HUES48 (cell line): ENCODE data around the gene ENHO.

ENCODE experiments used
- H3K27ac ChIP-seq: one replicate; pipeline ENCODE4 v1.7.0; 2013; ENCODE audit warnings: low read depth, low read length, inconsistent platforms
- H3K27me3 ChIP-seq: 2 replicates; pipeline ENCODE4 v1.6.1; 2013; ENCODE audit warnings: mild to moderate bottlenecking, low read length; ENCODE audit not compliant: control insufficient read depth, insufficient read depth
- H3K36me3 ChIP-seq: 2 replicates; pipeline ENCODE4 v1.6.1; 2013; ENCODE audit warnings: low read length; ENCODE audit not compliant: control insufficient read depth, insufficient read depth
- H3K4me1 ChIP-seq: 2 replicates; pipeline ENCODE4 v1.6.1; 2013; ENCODE audit warnings: mild to moderate bottlenecking, low read length; ENCODE audit not compliant: control insufficient read depth, insufficient read depth
- H3K4me3 ChIP-seq: 2 replicates; pipeline ENCODE4 v1.5.1; 2013; ENCODE audit warnings: mild to moderate bottlenecking, low read depth, low read length
- H3K9ac ChIP-seq: 2 replicates; pipeline ENCODE4 v1.6.1; 2013; ENCODE audit warnings: mild to moderate bottlenecking, low read depth, low read length, moderate library complexity
- H3K9me3 ChIP-seq: 2 replicates; pipeline ENCODE4 v1.6.1; 2013; ENCODE audit warnings: low read length; ENCODE audit not compliant: control insufficient read depth, insufficient read depth

Gene ENHO

GRCh38 chr9:34522971-34523797, at the start of gene ENHO:
ENHO (minus strand) TSS chr9:34522990; CDS start chr9:34521695, 1,295 bp downstream.
- H3K9ac ChIP-seq: 0 out of 2 replicates have a peak within 1 kb of the TSS, but pooled peaks have one; percentile 0
- H3K27ac ChIP-seq: no peak within 1 kb of the TSS
- H3K9me3 ChIP-seq: no peaks in the 10 kb centered on the region
- H3K36me3 ChIP-seq: no peaks in the 10 kb centered on the region
- H3K4me3 ChIP-seq: peak within 1 kb of the TSS; percentile 70
- H3K27me3 ChIP-seq: peaks cover 31% of the 10 kb centered on the region
- peaks cover 6% of the 10 kb centered on the region for H3K4me1 ChIP-seq

GRCh38 chr9:34572092-34572491, 49.3 kb upstream of the ENHO start:
- H3K36me3 ChIP-seq: no peaks in the 10 kb centered on the region
- H3K4me1 ChIP-seq: peaks cover 26% of the 10 kb centered on the region
- H3K9ac ChIP-seq: no peak overlapping the region
- peaks cover 34% of the 10 kb centered on the region for H3K27me3 ChIP-seq
- H3K27ac ChIP-seq: no peak overlapping the region
- no peaks in the 10 kb centered on the region for H3K9me3 ChIP-seq
- H3K4me3 ChIP-seq: no peak overlapping the region

DNA sequence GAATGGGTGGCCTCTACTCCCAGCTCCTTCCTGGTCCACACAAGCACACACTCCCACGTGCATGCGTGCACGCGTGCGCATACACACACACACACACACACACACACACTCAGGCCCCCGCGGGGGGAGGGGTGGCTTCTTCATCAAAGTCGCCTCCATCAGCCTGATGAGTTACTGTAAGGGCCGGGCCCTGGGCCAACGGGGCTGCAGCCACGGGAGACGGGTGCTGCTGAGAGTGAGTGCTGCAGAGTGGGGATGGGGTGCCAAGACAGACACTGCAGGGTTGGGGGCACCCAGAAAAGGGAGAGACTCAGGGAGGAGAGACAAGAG, 48.7 kb upstream of the ENHO start:
- Histone ChIP-seq H3K27ac (no peak overlapping the region), H3K4me3 (no peak overlapping the region), H3K36me3 (no peaks in the 10 kb centered on the region), H3K27me3 (peaks cover 28% of the 10 kb centered on the region), H3K9me3 (no peaks in the 10 kb centered on the region), H3K9ac (no peak overlapping the region), H3K4me1 (peaks cover 20% of the 10 kb centered on the region)

DNA sequence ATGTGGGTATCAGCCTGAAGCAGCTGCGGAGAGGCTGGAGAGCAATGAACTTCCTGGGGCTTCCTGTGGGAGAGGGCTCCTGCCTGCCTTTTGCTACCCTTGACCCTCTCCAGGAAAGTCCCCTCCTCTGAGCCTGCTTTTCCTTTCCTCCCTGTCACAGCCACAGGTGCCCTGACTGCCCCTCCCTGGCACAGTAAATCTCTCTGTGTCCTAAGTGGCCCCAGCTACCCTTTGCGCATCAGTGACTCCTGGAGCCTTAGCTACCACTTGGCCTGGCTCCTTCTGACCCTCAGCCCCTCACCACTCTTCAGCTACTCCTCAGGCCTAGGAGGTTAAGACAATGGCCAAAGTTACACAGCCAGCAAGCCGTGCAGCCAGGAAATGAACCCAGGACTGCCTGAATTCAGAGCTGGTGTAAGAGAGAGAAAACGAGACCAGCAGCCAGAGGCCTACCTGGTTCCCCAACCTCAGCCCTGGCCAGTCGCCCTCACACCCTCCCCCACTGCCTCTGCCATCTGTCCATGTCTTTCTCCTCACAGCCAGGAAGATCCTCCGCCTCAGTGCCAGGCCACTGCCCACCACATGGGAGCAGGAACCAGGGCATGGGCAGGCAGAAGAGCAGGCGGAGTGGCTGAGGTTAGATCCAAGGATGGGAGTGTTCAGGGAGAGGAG, 48.2 kb upstream of the ENHO start:
- Histone ChIP-seq H3K9me3 (no peaks in the 10 kb centered on the region), H3K36me3 (no peaks in the 10 kb centered on the region), H3K9ac (no peak overlapping the region), H3K27me3 (peaks cover 23% of the 10 kb centered on the region), H3K4me1 (peaks cover 21% of the 10 kb centered on the region), H3K4me3 (no peak overlapping the region), H3K27ac (no peak overlapping the region)

GRCh38 chr9:34570376-34570775, 47.6 kb upstream of the ENHO start:
- no peak overlapping the region for H3K9ac ChIP-seq
- peaks cover 19% of the 10 kb centered on the region for H3K27me3 ChIP-seq
- H3K9me3 ChIP-seq: no peaks in the 10 kb centered on the region
- H3K36me3 ChIP-seq: no peaks in the 10 kb centered on the region
- no peak overlapping the region for H3K27ac ChIP-seq
- peaks cover 25% of the 10 kb centered on the region for H3K4me1 ChIP-seq
- no peak overlapping the region for H3K4me3 ChIP-seq

DNA sequence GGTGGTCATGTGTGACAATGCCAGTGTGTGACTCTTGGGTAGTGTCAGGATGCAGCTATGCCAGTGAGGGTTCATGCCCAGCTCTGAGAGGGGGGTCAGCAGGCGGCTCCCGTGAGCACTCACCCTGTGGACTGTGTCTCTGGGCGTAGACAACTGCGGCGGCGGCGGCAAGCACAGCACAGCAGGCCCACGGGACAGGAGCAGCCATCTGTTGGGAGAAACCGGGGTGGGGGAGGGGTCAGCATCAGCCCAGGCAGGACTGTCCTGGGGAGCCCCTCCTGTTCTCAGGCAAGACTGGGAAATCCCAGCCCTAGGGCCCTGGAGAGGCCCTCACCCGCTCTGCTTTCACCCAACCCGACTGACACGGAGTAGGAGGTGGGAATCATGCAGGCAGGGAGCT, 46.0 kb upstream of the ENHO start:
- Histone ChIP-seq H3K4me3 (no peak overlapping the region), H3K27ac (no peak overlapping the region), H3K27me3 (peaks cover 12% of the 10 kb centered on the region), H3K9me3 (no peaks in the 10 kb centered on the region), H3K9ac (no peak overlapping the region), H3K4me1 (peaks cover 21% of the 10 kb centered on the region), H3K36me3 (no peaks in the 10 kb centered on the region)

DNA sequence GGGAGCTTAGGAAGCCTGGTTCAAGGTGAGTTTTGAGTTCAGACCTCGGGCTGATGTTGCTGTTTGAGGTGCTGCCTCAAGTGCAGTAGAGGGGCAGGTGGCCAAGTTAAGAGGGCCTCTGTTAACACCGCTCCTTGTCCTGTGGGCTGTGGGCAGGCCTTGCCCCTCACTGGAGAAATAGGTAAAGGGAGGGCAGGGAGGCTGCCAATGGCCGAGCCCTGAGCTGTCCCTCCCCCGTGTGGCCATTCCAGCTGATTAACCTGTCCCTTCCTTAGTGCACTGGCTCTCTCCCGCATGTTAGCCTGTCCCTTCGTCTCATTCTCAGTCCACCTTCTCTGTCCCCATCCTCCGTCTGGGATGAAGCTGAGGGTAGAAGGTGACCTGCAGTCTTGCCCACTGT, 45.3 kb upstream of the ENHO start:
- peaks cover 21% of the 10 kb centered on the region for H3K4me1 ChIP-seq
- H3K9ac ChIP-seq: no peak overlapping the region
- no peak overlapping the region for H3K27ac ChIP-seq
- no peaks in the 10 kb centered on the region for H3K36me3 ChIP-seq
- peaks cover 18% of the 10 kb centered on the region for H3K27me3 ChIP-seq
- no peaks in the 10 kb centered on the region for H3K9me3 ChIP-seq
- H3K4me3 ChIP-seq: no peak overlapping the region

DNA sequence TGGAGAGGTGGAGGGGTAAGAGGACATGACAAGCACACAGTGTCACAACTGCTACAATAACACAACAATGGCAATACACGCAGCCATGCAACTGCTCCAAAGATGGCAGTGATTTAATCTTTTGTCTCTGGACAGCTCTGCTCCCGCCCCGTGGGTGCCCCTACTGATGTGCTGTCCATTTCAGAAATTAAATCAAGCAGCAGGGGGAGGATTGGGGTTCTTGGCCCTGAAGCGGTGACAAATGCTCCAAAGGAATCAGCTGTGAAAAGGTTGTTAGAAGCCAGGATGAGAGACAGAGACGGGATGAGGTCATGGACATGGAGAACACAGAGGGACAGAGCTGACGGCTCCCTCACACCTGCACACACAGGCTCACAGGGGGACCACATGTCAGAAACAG, 44.2 kb upstream of the ENHO start:
- Histone ChIP-seq H3K4me3 (no peak overlapping the region), H3K9ac (no peak overlapping the region), H3K36me3 (no peaks in the 10 kb centered on the region), H3K4me1 (peaks cover 21% of the 10 kb centered on the region), H3K9me3 (no peaks in the 10 kb centered on the region), H3K27me3 (peaks cover 23% of the 10 kb centered on the region), H3K27ac (no peak overlapping the region)

DNA sequence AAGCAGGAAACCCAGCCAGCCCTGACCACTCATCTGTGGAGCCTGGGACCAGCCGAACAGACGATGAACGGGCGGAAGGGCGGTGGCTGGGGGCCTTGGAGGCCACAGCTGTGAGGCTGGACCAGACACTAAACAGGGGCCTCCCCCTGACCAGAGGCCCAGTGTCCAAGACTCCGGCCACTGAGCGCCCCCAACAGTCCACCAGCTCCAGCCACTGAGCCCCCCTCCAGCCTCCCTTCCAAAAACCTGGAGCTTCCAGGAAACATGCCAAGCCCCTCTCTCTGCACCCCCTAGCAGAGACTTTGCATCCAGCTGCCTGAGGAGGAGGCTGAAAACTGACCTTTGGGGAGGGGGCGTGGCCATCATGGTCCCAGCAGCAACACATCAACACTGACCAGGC, 43.5 kb upstream of the ENHO start:
- Histone ChIP-seq H3K9me3 (no peaks in the 10 kb centered on the region), H3K9ac (no peak overlapping the region), H3K4me1 (peaks cover 21% of the 10 kb centered on the region), H3K27ac (no peak overlapping the region), H3K27me3 (peaks cover 23% of the 10 kb centered on the region), H3K36me3 (no peaks in the 10 kb centered on the region), H3K4me3 (no peak overlapping the region)

- Histone ChIP-seq H3K27ac (no peak overlapping the region), H3K9me3 (no peaks in the 10 kb centered on the region), H3K4me1 (peaks cover 21% of the 10 kb centered on the region), H3K4me3 (no peak overlapping the region), H3K36me3 (no peaks in the 10 kb centered on the region), H3K27me3 (peaks cover 22% of the 10 kb centered on the region), H3K9ac (no peak overlapping the region)
Measured at GRCh38 chr9:34565856-34566255, 43.1 kb upstream of the ENHO start.

- Histone ChIP-seq H3K4me1 (peaks cover 30% of the 10 kb centered on the region), H3K27ac (no peak overlapping the region), H3K9me3 (no peaks in the 10 kb centered on the region), H3K36me3 (no peaks in the 10 kb centered on the region), H3K27me3 (peaks cover 18% of the 10 kb centered on the region), H3K4me3 (no peak overlapping the region), H3K9ac (no peak overlapping the region)
Measured at GRCh38 chr9:34564617-34565016, 41.8 kb upstream of the ENHO start.
